Smooth muscle cell (in vitro differentiated cells): Measurements from ENCODE around the gene RFPL4A. TPM values are rescaled to one million over a fixed set of nuclear protein-coding genes. Genes with fewer than 3 reads are reported as not detected.

Experiments
- DNase-seq: peaks from one replicate; lab custom pipeline; 2025; ENCODE audit not compliant: unreplicated experiment; lab: John Stamatoyannopoulos, UW
- H2AFZ ChIP-seq: fragments of 200-600 bp; sonication (generic); 2 replicates; pipeline ENCODE4 v1.6.0; 2016; ENCODE audit warnings: antibody characterized with exemption, low read depth, mild to moderate bottlenecking
- H3F3A ChIP-seq: fragments of 200-600 bp; sonication (generic); 2 replicates; pipeline ENCODE4 v1.6.0; 2017; ENCODE audit warnings: antibody characterized with exemption, low read depth
- H3K27ac ChIP-seq: fragments of 200-600 bp; sonication (generic); 2 replicates; pipeline ENCODE4 v1.5.1; 2016; ENCODE audit warnings: low read depth, mild to moderate bottlenecking
- H3K27me3 ChIP-seq: fragments of 200-600 bp; sonication (generic); 2 replicates; pipeline ENCODE4 v1.6.1; 2016; ENCODE audit warnings: low read depth, mild to moderate bottlenecking
- H3K36me3 ChIP-seq: fragments of 200-600 bp; sonication (generic); 2 replicates; pipeline ENCODE4 v1.5.1; 2016; ENCODE audit warnings: low read depth
- H3K4me1 ChIP-seq: fragments of 200-600 bp; sonication (generic); 2 replicates; pipeline ENCODE4 v1.5.1; 2016; ENCODE audit warnings: low read depth
- H3K4me2 ChIP-seq: fragments of 200-600 bp; sonication (generic); 2 replicates; pipeline ENCODE4 v1.6.0; 2016; ENCODE audit warnings: mild to moderate bottlenecking
- H3K4me3 ChIP-seq: fragments of 200-600 bp; sonication (generic); 2 replicates; pipeline ENCODE4 v1.5.1; 2016; ENCODE audit warnings: mild to moderate bottlenecking
- H3K79me2 ChIP-seq: fragments of 200-600 bp; sonication (generic); 2 replicates; pipeline ENCODE4 v1.6.0; 2016; ENCODE audit warnings: low read depth, mild to moderate bottlenecking
- H3K9ac ChIP-seq: fragments of 200-600 bp; sonication (generic); 2 replicates; pipeline ENCODE4 v1.6.0; 2016; ENCODE audit warnings: low read depth
- H3K9me3 ChIP-seq: fragments of 200-600 bp; sonication (generic); replicated peaks from 2 replicates; pipeline ENCODE4 v1.5.1; 2016; ENCODE audit warnings: low read depth
- H4K20me1 ChIP-seq: fragments of 200-600 bp; sonication (generic); 2 replicates; pipeline ENCODE4 v1.6.0; 2016; ENCODE audit warnings: low read depth
- CTCF ChIP-seq: fragments of 200-600 bp; sonication (generic); IDR thresholded peaks from 2 replicates; pipeline ENCODE4 v1.5.1; 2017; ENCODE audit warnings: borderline replicate concordance, mild to moderate bottlenecking, antibody characterized with exemption; ENCODE audit not compliant: insufficient read depth, poor library complexity, severe bottlenecking
- WGBS: methylation state at CpG from one replicate; pipeline ENCODE4 v1.1.7; 2016; ENCODE audit warnings: low lambda C conversion rate; 5-methylcytosine and 5-hydroxymethylcytosine counted together
- polyA plus RNA-seq: library from polyadenylated mRNA; unstranded; fragments of >200 nt; fragmentation: Nextera tagmentation; extraction: Ambion mirVana; gene quantifications from 2 replicates; pipeline ENCODE4 v1.2.1, GENCODE V29; 2016
- total RNA-seq: library from RNA; depleted of rRNA; stranded (reverse); fragments of >200 nt; gene quantifications from 2 replicates; pipeline ENCODE4 v1.2.3, GENCODE V29; 2014

RFPL4A gene
- total and polyA plus RNA-seq, 2 experiments from 2014 or later, result not detected

DNA sequence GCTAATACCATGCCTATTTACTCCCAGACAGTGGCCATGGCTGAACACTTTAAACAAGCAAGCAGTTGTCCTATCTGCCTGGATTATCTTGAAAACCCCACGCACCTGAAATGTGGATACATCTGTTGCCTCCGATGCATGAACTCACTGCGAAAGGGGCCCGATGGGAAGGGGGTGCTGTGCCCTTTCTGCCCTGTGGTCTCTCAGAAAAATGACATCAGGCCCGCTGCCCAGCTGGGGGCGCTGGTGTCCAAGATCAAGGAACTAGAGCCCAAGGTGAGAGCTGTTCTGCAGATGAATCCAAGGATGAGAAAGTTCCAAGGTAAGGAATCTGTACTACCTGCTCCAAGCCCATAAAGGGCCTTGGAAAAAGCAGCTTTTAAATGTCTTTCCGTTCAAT lies 18.6 kb downstream of the RFPL4A start:
- Histone ChIP-seq H3F3A (no peaks in the 10 kb centered on the region), H3K9me3 (no peaks in the 10 kb centered on the region), H3K36me3 (no peaks in the 10 kb centered on the region), H3K4me3 (no peak overlapping the region), H3K4me2 (no peak overlapping the region), H2AFZ (no peak overlapping the region), H3K27me3 (no peaks in the 10 kb centered on the region), H4K20me1 (no peaks in the 10 kb centered on the region), H3K4me1 (no peaks in the 10 kb centered on the region), H3K27ac (no peak overlapping the region), H3K9ac (no peak overlapping the region), H3K79me2 (no peaks in the 10 kb centered on the region)
- WGBS, result 65% methylated on average over 7 of the region's 7 CpGs
- DNase-seq, result no peak
- TF ChIP-seq CTCF, result no peak

DNA sequence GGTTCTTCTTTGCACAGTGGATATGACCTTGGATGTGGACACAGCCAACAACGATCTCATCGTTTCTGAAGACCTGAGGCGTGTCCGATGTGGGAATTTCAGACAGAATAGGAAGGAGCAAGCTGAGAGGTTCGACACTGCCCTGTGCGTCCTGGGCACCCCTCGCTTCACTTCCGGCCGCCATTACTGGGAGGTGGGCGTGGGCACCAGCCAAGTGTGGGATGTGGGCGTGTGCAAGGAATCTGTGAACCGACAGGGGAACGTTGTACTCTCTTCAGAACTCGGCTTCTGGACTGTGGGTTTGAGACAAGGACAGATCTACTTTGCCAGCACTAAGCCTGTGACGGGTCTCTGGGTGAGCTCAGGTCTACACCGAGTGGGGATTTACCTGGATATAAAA lies 19.4 kb downstream of the RFPL4A start:
- Histone ChIP-seq H3K4me3 (no peak overlapping the region), H3K27ac (no peak overlapping the region), H3K9me3 (no peaks in the 10 kb centered on the region), H4K20me1 (no peaks in the 10 kb centered on the region), H3K36me3 (no peaks in the 10 kb centered on the region), H3K4me2 (no peak overlapping the region), H3K9ac (no peak overlapping the region), H3K79me2 (no peaks in the 10 kb centered on the region), H3K27me3 (no peaks in the 10 kb centered on the region), H3F3A (no peaks in the 10 kb centered on the region), H3K4me1 (no peaks in the 10 kb centered on the region), H2AFZ (no peak overlapping the region)
- DNase-seq, result no peak
- no peak for TF ChIP-seq CTCF
- 75% methylated on average over 16 of the region's 16 CpGs for WGBS

DNA sequence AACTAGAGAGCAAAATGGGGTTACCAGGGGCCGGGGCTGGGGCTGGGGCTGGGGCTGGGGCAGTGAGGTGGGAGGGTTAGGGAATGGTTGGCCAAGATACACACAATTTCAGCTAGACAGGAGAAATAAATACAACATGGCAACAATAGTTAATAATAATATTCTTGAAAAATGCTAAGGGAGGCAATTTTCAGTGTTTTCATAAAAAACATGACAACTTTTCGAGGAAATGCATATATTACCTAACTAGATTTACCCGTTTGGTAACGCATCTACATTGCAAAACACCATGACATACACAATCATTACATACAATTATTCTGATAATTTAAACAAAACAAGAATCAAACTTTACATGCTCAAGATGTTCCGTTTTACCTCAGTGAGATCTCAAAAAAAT lies 22.2 kb downstream of the RFPL4A start:
- no peak for TF ChIP-seq CTCF
- H3K27me3 ChIP-seq, result no peaks in the 10 kb centered on the region
- no peak overlapping the region for H3K4me3 ChIP-seq
- no peak for DNase-seq
- no peaks in the 10 kb centered on the region for H3K4me1 ChIP-seq
- H3K4me2 ChIP-seq, result no peak overlapping the region
- H4K20me1 ChIP-seq, result no peaks in the 10 kb centered on the region
- H2AFZ ChIP-seq, result no peak overlapping the region
- no peaks in the 10 kb centered on the region for H3F3A ChIP-seq
- no peaks in the 10 kb centered on the region for H3K9me3 ChIP-seq
- H3K36me3 ChIP-seq, result no peaks in the 10 kb centered on the region
- no peak overlapping the region for H3K27ac ChIP-seq
- 65% methylated on average over 5 of the region's 5 CpGs for WGBS
- no peak overlapping the region for H3K9ac ChIP-seq
- no peaks in the 10 kb centered on the region for H3K79me2 ChIP-seq

- Histone ChIP-seq H4K20me1 (no peaks in the 10 kb centered on the region), H3K27ac (no peak overlapping the region), H3K9me3 (peaks cover 3% of the 10 kb centered on the region), H3K4me2 (no peak overlapping the region), H3K27me3 (no peaks in the 10 kb centered on the region), H3K4me3 (no peak overlapping the region), H3K79me2 (no peaks in the 10 kb centered on the region), H3K9ac (no peak overlapping the region), H3K4me1 (no peaks in the 10 kb centered on the region), H3F3A (no peaks in the 10 kb centered on the region), H3K36me3 (no peaks in the 10 kb centered on the region), H2AFZ (no peak overlapping the region)
- TF ChIP-seq CTCF, result no peak
- DNase-seq, result no peak
- 82% methylated on average over 11 of the region's 11 CpGs for WGBS
Measured at GRCh38 chr19:55795021-55795420, 36.1 kb downstream of the RFPL4A start.
